ENCODE measurements around the gene IFNL1. TPM values are rescaled to one million over a fixed set of nuclear protein-coding genes. Genes with fewer than 3 reads are reported as not detected.

The IFNL1 gene
- total RNA-seq, 1 experiment from 2014 or later: not detected

- ChIA-PET POLR2A (no interaction called here), CTCF (interaction anchor here (0.7 kb wide), 1 partner anchor 84 kb away, joined by 5 read pairs; no protein-coding TSS in a partner anchor)
- H3K36me3 Mint-ChIP-seq (ENCODE audit: insufficient read depth, unreplicated experiment): no peaks in the 10 kb centered on the region
- peaks cover 61% of the 10 kb centered on the region for H3K27me3 Mint-ChIP-seq (ENCODE audit: insufficient read depth, unreplicated experiment)
- no peak overlapping the region for H3K4me3 Mint-ChIP-seq (ENCODE audit: unreplicated experiment)
- no peaks in the 10 kb centered on the region for H3K4me1 Mint-ChIP-seq (ENCODE audit: insufficient read depth, unreplicated experiment)
- no peak for TF ChIP-seq CTCF (IDR thresholded peaks at IDR 0.05; ENCODE audit: unreplicated experiment)
- H3K27ac Mint-ChIP-seq (ENCODE audit: low read depth, unreplicated experiment): no peak overlapping the region
- intact Hi-C loops (cut with micrococcal nuclease): no loop called here
- no TSS peak for BruUV-seq (replicated peaks)
- no peaks in the 10 kb centered on the region for H3K9me3 Mint-ChIP-seq (ENCODE audit: unreplicated experiment)
- no peak for DNase-seq (ENCODE audit: unreplicated experiment)
These were observed 4.8 kb downstream of the IFNL1 start for GRCh38 chr19:39301021-39301420.

GRCh38 chr19:39301562-39301961 lies 5.4 kb downstream of the IFNL1 start:
- no peaks in the 10 kb centered on the region for H3K36me3 Mint-ChIP-seq (ENCODE audit: insufficient read depth, unreplicated experiment)
- DNase-seq (ENCODE audit: unreplicated experiment): no peak
- peaks cover under 1% of the 10 kb centered on the region for H3K4me1 Mint-ChIP-seq (ENCODE audit: insufficient read depth, unreplicated experiment)
- no peak overlapping the region for H3K4me3 Mint-ChIP-seq (ENCODE audit: unreplicated experiment)
- H3K9me3 Mint-ChIP-seq (ENCODE audit: unreplicated experiment): no peaks in the 10 kb centered on the region
- no TSS peak for BruUV-seq (replicated peaks)
- TF ChIP-seq CTCF (IDR thresholded peaks at IDR 0.05; ENCODE audit: unreplicated experiment): no peak
- H3K27ac Mint-ChIP-seq (ENCODE audit: low read depth, unreplicated experiment): no peak overlapping the region
- ChIA-PET CTCF (interaction anchor here (0.6 to 0.7 kb wide), 2 partner anchors 85 to 108 kb away, joined by 3 to 5 read pairs; no protein-coding TSS in a partner anchor), POLR2A (no interaction called here)
- peaks cover 63% of the 10 kb centered on the region for H3K27me3 Mint-ChIP-seq (ENCODE audit: insufficient read depth, unreplicated experiment)
- intact Hi-C loops (cut with micrococcal nuclease): no loop called here

GRCh38 chr19:39303373-39304184 lies 7.4 kb downstream of the IFNL1 start:
- intact Hi-C loops (cut with micrococcal nuclease): no loop called here
- ChIA-PET POLR2A (interaction anchor here (0.6 kb wide), 1 partner anchor 184 kb away, joined by 3 read pairs; no protein-coding TSS in a partner anchor), CTCF (interaction anchor here (0.6 to 1.0 kb wide), 4 partner anchors 15 to 328 kb away, joined by 3 to 4 read pairs (median 3); no protein-coding TSS in a partner anchor)
- Mint-ChIP-seq H3K4me1 (ENCODE audit: insufficient read depth, unreplicated experiment) (peaks cover 6% of the 10 kb centered on the region), H3K27ac (ENCODE audit: low read depth, unreplicated experiment) (no peak overlapping the region), H3K27me3 (ENCODE audit: insufficient read depth, unreplicated experiment) (peaks cover 54% of the 10 kb centered on the region), H3K4me3 (ENCODE audit: unreplicated experiment) (no peak overlapping the region), H3K36me3 (ENCODE audit: insufficient read depth, unreplicated experiment) (no peaks in the 10 kb centered on the region), H3K9me3 (ENCODE audit: unreplicated experiment) (no peaks in the 10 kb centered on the region)
- DNase-seq (ENCODE audit: unreplicated experiment): no peak
- TF ChIP-seq CTCF (IDR thresholded peaks at IDR 0.05; ENCODE audit: unreplicated experiment): no peak
- BruUV-seq (replicated peaks): no TSS peak

- ChIA-PET POLR2A (interaction anchor here (0.6 kb wide), 2 partner anchors 184 to 231 kb away, joined by 3 read pairs; no protein-coding TSS in a partner anchor), CTCF (interaction anchor here (0.6 to 1.0 kb wide), 4 partner anchors 15 to 73 kb away, joined by 3 read pairs; no protein-coding TSS in a partner anchor)
- no TSS peak for BruUV-seq (replicated peaks)
- intact Hi-C loops (cut with micrococcal nuclease): no loop called here
- H3K4me3 Mint-ChIP-seq (ENCODE audit: unreplicated experiment): no peak overlapping the region
- no peaks in the 10 kb centered on the region for H3K9me3 Mint-ChIP-seq (ENCODE audit: unreplicated experiment)
- no peak for DNase-seq (ENCODE audit: unreplicated experiment)
- TF ChIP-seq CTCF (IDR thresholded peaks at IDR 0.05; ENCODE audit: unreplicated experiment): no peak
- peaks cover 6% of the 10 kb centered on the region for H3K4me1 Mint-ChIP-seq (ENCODE audit: insufficient read depth, unreplicated experiment)
- H3K36me3 Mint-ChIP-seq (ENCODE audit: insufficient read depth, unreplicated experiment): no peaks in the 10 kb centered on the region
- peaks cover 50% of the 10 kb centered on the region for H3K27me3 Mint-ChIP-seq (ENCODE audit: insufficient read depth, unreplicated experiment)
- H3K27ac Mint-ChIP-seq (ENCODE audit: low read depth, unreplicated experiment): no peak overlapping the region
These were observed 7.9 kb downstream of the IFNL1 start for GRCh38 chr19:39304185-39304513.
